Neural cell (in vitro differentiated cells): ENCODE measurements around the gene JUND.

Source experiments
- EP300 ChIP-seq: fragments of 450-650 bp; conservative IDR thresholded peaks from 2 replicates; pipeline ENCODE4 v1.6.1; 2014; ENCODE audit warnings: antibody characterized with exemption, mild to moderate bottlenecking, moderate library complexity; ENCODE audit not compliant: poor library complexity, severe bottlenecking
- EZH2 ChIP-seq: fragments of 200-600, 300-800 bp; shearing (Covaris generic), sonication (generic); IDR thresholded peaks from 2 replicates; pipeline ENCODE4 v1.6.1; 2014; ENCODE audit warnings: antibody characterized with exemption, low read length, borderline replicate concordance, mild to moderate bottlenecking; ENCODE audit not compliant: insufficient read depth, poor library complexity, severe bottlenecking
- MXI1 ChIP-seq: fragments of 450-650 bp; conservative IDR thresholded peaks from 2 replicates; pipeline ENCODE4 v1.6.1; 2014; ENCODE audit warnings: antibody characterized with exemption, mild to moderate bottlenecking; ENCODE audit not compliant: poor library complexity, severe bottlenecking
- POLR2AphosphoS5 ChIP-seq: IDR thresholded peaks from 2 replicates; pipeline ENCODE4 v1.6.1; 2012
- RAD21 ChIP-seq: fragments of 450-650 bp; conservative IDR thresholded peaks from 2 replicates; pipeline ENCODE4 v1.6.1; 2014; ENCODE audit warnings: antibody characterized with exemption, mild to moderate bottlenecking, moderate library complexity
- SMC3 ChIP-seq: fragments of 450-650 bp; conservative IDR thresholded peaks from 2 replicates; pipeline ENCODE4 v1.6.1; 2014; ENCODE audit warnings: antibody characterized with exemption, mild to moderate bottlenecking, moderate library complexity; ENCODE audit not compliant: poor library complexity
- TAF1 ChIP-seq: IDR thresholded peaks from 2 replicates; pipeline ENCODE4 v1.6.1; 2012; ENCODE audit warnings: low read depth
- TF ChIP-seq, protein P1 (sequence below): fragments of 450-650 bp; IDR thresholded peaks from 2 replicates; pipeline ENCODE4 v1.5.1; 2014; ENCODE audit warnings: antibody characterized with exemption, mild to moderate bottlenecking, moderate library complexity; ENCODE audit not compliant: poor library complexity, severe bottlenecking

DNA sequence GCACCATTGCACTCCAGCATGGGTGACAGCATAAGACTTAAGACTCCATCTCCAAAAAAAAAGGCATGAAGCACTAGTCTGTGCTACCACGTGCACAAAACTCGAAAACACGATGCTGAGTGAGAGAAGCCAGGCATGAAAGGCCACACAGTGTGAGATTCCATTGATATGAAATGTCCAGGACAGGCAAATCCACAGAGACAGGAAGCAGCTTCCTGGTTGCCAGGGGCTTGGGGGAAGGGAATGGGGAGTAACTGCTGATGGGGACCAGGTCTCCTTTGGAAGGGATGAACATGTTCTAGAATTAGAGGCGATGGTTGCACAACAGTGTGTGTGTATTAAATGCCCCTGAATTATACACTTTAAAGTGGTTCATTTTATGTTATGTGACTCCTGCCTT is 15.9 kb upstream of the JUND start:
- TF ChIP-seq, protein P1, sequence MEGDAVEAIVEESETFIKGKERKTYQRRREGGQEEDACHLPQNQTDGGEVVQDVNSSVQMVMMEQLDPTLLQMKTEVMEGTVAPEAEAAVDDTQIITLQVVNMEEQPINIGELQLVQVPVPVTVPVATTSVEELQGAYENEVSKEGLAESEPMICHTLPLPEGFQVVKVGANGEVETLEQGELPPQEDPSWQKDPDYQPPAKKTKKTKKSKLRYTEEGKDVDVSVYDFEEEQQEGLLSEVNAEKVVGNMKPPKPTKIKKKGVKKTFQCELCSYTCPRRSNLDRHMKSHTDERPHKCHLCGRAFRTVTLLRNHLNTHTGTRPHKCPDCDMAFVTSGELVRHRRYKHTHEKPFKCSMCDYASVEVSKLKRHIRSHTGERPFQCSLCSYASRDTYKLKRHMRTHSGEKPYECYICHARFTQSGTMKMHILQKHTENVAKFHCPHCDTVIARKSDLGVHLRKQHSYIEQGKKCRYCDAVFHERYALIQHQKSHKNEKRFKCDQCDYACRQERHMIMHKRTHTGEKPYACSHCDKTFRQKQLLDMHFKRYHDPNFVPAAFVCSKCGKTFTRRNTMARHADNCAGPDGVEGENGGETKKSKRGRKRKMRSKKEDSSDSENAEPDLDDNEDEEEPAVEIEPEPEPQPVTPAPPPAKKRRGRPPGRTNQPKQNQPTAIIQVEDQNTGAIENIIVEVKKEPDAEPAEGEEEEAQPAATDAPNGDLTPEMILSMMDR = no peak
- TF ChIP-seq TAF1 = no peak
- TF ChIP-seq EZH2 = no peak
- TF ChIP-seq POLR2AphosphoS5 = no peak
- TF ChIP-seq EP300 = no peak
- no peak for TF ChIP-seq MXI1
- no peak for TF ChIP-seq SMC3
- no peak for TF ChIP-seq RAD21
